Midbrain (tissue), 1 donor: Measurements from ENCODE around the gene NAA15.
"Not testable (repeated sequence)": the region's sequence is repeated elsewhere in the genome, so short reads cannot be mapped to it uniquely, and the experiment has no call there.

ENCODE experiments used
- DNase-seq: peaks from one replicate; lab custom pipeline; 2025; lab: John Stamatoyannopoulos, UW

NAA15 gene

DNA sequence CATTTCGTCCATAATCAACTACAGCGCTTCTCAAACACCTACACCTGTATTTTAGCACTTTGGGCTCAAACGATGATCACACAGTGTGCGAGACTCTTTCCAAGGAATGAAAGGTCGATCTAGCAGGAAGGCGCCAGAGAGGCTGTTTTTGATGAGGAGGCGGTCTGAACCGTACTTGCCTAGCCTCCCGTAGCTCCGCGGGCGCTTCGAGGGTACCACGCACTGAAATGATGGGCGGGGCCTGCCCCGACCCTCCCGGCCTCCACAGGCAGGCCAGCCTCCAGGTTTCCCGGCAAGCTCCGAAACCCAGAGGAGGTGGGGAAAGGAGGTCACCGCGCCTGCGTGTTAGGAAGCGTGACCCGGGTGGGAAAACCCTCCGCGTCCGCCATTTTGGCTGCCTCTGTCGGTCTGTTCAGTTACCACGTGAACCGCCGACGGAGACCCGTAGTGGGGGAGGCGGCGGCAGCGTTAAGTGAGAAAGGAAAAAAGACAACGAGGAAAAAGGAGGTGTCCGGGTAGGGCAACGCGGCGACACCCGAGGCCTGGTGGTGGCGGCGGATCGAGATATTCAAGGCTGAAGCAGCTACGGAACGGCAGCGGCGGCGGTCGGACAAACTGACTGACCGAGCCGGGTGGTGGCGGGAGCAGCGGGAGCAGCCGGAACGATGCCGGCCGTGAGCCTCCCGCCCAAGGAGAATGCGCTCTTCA lies at the start of gene NAA15:
TSS of gene NAA15 (plus strand) at position 393 of the 708 bp plus-strand sequence. CDS start at position 666, 273 bp downstream.
- peak; percentile 98 for DNase-seq

DNA sequence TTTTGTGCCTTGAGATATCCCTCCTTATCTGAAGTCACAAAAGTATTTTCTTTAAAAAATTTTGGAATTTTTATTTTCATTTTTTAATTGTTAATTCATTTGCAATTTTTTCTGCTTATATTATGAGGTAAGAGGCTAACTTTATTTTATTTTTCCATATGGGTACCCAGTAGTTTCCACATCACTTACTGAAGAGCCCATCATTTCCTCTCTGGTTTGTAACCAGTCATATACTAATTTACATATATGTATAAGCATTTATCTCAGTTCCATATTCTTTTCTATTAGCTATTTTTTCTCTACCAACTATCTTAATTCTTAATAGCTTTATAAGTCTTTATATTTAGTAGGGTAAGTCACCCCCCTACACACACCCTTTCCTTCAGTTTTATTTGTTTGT lies 48.3 kb upstream of the NAA15 start:
- no peak for DNase-seq

DNA sequence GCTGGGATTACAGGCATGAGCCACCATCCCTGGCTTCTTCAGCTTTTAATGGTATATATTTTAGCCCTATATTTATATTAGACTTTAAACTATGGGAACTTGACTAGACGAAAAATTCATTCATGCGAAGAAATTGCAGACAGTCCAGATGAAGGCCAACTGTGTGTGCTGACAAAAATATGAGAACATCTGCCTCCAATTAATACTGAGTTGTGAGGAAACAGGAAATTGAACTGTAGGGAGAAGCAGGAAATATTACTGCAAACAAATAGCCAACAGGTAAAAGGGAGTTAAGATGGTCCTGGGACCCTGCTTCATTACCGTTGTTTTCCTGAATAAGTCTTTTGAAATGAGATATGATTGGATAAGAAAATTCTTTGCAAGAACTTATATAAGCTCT lies 47.6 kb upstream of the NAA15 start:
- no peak for DNase-seq

DNA sequence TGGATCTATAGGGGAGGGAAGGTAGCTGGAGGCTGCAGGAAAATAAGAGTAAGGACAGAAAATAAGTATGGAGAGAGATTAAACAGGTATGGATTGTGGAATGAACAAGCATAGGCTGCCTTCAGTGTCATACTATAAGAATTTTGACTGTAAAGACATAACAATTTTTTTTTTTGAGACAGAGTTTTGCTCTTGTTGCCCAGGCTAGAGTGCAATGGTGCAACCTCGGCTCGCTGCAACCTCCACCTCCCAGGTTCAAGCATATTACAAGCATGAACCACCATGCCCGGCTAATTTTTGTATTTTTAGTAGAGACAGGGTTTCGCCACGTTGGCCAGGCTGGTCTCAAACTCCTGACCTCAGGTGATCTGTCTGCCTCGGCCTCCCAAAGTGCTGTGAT lies 45.7 kb upstream of the NAA15 start:
- not testable (repeated sequence) for DNase-seq

DNA sequence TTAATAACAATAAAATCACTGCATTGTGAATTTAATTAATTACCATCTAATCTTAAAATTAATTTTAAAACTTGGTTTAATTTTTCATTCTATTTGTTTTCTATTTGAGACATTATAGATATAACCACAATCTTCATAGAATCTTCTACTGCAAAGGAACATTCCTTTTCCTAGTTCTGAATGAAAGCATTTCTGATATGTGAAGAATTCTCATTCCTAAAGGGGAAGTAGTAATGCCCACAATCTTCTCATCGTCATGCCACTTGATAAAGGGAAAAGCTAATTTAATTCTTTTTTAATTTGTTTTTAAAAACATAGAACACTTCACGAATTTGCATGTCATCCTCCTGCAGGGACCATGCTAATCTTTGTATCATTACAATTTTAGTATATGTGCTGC lies 45.0 kb upstream of the NAA15 start:
- no peak for DNase-seq

DNA sequence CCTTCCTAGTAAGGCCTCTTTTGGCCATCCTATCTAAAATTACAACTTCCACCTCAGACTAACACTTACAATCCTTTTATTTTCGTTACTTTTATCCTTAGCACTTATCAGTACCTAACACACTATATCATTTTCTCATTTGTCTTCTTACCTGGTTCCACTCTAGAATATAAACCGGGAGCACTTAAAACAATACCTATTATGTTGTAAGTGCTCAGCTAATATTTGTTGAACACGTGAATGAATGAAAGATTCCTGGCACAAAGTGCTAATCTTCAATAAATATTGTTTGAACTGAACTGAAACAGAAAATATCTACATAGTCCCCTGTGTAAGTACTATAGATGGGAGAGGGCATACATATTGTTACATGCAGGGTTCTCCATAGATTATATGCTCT lies 35.7 kb upstream of the NAA15 start:
- DNase-seq: no peak

DNA sequence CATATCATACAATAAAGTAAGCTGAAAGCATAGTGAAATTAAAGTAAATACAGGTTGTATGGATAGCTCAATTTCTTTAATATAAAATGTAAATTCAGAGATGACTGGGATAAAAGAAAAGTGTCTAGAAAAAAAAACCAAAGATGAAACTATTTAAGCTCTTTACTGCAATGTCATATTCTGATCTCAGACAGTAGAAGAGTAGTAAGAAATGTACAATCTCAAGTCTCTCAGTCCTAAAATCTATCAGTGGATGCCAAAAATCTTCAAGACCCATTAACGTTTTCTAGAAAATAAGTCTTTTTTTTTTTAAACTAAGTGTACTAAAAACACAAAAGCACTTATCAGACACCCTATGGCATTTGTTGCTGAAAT lies 35.1 kb upstream of the NAA15 start:
- no peak for DNase-seq

DNA sequence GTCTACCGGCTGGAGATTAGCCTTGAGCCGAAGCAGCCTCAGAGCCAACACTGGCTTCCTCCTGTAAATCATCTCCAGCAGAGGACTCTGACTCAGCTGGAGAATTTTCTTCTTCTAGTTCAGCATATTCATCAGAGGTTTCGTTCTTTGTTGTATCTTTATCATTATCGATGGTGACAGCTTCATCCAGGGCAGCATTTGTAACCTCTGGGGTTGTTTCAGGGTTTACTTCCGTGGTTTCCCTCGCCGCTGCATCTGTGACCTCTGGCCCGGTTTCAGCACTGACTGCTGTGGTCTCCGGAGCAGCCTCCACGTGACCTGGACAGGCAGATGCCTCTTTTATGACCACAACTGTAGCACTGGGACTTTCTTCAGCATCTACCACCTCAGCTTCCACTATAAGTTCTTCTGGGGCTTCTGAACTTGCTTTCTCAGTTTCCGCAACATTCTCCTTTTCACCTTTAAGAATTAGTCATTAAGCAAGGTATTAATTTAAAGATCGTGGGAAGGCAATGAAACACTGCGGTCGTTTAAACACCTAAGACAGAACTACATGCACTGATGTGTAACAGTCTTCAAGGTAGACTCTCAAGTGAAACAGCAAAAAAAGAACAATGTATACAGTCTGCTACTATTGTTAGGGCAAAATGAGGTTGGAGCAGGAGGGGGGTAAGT lies 34.6 kb upstream of the NAA15 start:
- DNase-seq: peak; percentile 17

DNA sequence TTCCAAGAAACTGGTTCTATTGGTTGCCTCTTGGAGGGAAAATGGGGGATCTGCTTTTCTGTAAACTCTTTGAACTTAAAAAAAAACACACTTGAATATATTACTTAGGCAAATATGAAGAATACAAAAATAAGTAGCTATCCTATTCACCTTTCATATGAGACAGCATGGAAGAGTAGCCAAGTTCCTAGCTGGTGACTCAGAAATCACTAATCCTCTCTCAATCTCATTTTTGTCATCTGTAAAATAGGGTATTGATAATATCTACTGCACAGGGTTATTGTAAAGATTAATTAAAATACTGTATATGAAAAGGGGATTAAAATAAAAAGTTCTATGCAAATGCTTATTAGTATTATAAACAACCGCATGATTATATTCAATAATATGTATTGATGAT lies 34.0 kb upstream of the NAA15 start:
- DNase-seq: no peak

DNA sequence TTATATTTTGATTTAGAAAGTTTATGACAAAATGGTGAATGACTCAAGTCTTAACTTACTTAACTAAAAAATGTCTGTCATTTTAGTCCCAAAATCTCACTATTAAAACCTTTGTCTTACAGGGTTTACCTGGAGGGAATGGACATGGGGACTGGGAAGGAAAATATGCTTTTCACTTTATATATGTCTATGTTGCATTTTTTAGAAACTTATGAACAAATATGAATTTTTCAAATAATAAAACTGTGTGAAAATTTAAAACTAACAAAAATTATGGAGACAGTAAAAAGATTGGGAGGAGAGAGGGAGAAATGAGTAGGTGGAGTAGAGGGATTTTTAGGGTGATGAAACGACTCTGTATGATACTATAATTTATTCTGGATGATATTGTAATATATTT lies 27.5 kb upstream of the NAA15 start:
- DNase-seq: no peak

DNA sequence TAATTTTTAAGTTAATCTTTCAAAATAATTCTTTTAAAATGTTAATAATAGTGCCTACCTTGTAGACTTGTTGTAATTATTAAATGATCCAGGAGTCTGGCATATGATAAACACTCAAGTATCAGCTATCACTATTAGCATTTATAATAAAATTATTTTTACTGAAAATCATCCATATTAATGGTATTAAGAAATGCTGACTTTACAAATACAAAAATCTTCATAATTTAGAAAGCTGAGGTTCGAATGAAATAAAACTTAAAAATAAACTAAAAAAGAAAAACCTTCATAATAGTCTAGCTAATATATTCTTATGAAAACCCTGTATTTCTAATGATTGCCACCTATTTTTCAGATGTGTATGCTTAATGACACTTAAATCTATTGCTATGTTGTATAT lies 26.5 kb upstream of the NAA15 start:
- DNase-seq: no peak

DNA sequence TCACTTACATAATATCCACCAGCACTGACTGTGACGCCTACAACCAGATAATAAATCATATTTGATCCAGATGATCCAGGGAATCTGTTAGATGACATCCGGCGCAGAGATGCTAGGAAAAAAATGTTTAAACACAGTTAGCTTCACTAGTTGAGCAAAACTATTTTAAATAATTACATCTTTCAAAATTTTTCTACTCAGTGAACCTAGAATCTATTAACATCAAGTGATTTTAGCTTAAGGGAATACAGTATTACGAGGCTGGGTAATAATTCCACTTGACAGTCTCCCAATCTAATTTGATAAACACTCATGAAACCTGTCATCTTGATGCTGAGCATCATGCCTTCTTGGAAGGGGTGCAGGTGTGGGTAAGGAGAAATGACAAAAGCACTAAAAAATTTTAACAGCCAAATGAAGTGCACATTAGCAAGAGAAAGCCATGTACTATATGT lies 26.0 kb upstream of the NAA15 start:
- no peak for DNase-seq

DNA sequence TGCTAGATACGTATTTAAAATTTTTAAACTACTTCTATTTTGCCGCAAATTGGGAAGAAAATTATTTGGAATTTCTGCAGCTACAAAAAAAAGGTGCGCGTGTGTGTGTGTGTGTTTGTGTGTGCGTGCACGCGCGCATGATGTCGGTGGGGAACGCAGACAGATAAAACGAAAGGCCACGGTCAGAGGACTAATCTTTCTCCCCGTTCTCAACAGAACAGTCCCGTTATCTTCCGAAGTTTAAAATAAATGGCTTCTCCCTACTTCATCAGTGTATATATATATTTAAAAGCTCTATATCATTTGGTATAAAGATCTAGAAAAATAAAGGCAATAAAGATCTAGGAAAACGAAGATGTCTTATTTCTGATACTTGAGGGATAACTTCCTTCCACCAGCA lies 22.8 kb upstream of the NAA15 start:
- DNase-seq: no peak

DNA sequence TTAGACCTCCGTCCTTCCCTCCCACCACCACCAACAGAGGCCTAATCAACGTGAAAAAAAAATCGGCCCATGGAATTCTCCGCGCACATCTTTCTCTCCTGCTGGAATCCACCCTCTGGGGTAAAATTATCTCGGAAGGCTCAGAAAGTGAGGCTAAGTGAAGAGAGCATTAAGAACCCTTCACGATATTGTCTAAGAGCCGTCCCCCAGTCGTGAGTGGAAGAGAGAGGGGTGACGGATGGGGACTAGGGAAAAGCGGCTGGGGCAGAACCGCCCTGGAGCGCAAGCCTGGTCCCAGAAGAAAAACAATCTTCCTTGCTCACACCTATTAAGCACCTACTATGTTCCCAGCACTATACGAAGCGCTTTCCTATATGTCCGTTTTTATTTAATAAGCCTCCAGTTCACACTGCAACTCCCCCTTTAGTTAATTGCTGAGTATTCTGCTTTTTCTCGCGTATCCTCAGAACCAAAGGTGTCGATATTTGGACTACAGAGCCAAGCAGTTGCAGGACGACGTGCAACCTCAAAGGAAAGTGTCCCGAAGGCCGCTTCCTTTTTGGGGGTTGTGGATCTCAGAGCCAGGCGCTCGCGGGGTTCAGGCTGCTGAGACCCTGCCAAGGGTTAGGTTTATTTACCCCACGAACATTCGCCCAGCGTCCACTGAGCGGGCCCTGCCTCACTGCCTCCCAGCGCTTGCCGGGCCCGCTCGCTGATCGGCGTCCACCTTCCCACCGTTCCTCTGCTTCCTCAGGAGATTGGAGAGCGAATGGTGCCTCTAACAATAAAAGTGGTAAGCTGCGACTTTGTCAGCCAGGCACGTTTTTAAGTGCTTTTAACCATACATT lies 22.2 kb upstream of the NAA15 start:
- DNase-seq: no peak

DNA sequence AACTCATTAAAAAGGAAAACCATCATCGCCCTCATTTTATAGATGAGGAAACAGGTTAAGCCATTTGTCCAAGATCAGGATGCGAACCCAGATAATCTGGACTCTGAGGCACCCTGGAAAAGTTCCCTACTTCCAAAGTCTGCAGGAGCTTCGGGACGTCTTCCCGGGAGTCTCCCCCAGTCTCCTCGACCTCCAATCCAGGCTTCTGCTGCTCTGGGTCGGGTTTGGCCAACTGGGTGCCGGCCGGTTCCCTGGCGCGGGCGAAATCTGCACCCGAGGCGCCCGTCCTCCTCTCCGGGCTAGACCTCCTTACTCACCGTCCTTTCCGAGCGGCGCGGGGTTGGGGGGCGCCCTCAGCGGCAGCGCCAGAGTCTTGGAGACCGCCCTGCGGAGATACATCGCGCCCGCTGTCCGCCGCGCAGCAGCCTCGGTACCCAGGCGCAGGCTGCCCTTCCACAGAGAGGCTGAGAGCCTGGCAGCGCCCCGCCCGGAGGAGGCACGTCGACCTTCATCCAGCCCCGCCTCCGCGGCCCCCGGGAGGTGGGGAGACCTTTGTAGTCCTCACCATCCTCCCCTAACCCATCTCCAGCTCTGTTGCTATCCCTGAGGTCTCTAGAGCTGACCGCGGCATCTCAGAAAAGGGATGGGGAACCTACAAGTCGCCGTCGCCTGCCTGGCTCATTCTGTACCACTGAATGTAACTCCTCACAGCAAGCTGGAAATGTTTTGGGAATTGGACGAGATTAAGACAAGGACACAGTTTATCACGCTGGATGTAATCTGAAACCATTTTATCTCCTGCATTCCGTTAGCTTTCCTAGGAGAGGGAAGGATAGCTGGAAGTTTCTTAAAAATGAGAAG lies 21.3 kb upstream of the NAA15 start, which contains the start of gene MGARP:
TSS of gene MGARP (minus strand) at position 466 of the 861 bp plus-strand sequence. CDS start at position 399, 67 bp downstream.
- no peak for DNase-seq

DNA sequence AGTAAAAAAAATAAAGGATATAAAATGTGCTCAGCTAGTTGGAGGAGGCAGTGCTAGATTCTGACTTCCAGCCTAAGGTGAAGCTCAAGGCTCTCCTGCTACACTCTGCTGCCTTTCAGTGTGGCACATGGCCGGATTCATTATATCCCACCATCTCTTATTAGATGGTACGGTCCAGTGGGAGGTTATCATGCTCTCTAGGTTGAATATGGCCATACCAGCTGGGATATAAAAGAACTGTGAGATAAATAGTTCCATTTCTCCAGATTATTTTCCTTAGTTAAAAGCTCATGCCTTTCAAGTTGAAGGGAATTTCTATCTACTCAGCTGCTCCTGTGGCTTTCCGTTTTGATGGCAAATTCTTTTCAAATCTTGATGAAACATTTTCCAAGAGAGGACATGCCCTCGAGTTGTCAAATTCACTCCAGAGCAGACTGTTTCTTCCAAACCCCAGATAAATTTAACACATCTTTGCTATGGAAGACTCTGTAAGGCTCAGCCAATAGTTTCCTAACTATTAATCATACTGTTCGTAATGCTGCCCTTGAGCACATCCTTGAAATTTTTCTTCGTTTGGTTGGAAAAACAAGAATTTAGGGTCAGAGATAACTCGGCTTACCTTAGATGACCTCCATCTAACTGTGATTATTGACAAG lies 19.1 kb upstream of the NAA15 start:
- DNase-seq: no peak

DNA sequence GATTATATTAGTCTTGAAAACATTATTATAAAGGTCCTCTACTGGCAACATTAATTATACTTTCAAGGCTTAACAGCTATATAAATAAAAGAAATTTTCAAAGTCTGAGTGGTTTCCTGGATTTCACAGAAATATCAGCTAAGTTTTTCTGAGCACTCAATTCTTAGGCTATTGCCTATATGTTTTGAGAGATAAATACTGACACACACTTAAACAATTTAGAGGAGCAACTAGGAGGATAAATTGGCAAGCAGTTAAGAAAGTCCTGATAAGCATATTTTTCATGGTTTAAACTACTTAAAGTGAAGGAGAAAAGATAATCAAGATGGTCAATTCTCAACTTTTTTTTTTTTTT lies 18.6 kb upstream of the NAA15 start:
- DNase-seq: no peak

DNA sequence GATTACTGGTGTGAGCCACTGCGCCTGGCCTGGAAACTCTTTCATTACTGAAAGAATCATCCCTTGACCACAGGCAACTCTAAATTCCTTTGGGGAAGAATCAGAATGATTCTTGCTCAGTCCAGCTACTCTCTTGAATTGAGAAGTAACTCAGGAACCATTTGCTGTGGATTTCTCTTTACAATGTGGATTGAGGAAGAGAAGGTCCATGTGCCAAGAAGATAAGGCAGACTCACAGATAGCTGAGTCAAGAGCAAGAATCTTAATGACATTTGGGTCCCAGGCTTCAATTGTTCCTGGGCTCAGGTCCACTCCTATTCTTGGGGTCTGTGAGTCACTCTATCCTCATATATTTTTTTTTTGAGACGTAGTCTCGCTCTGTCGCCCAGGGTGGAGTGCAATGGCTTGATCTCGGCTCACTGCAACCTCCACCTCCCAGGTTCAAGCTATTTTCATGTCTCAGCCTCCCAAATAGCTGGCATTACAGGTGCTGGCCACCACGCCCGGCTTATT lies 15.1 kb upstream of the NAA15 start:
- DNase-seq: no peak

DNA sequence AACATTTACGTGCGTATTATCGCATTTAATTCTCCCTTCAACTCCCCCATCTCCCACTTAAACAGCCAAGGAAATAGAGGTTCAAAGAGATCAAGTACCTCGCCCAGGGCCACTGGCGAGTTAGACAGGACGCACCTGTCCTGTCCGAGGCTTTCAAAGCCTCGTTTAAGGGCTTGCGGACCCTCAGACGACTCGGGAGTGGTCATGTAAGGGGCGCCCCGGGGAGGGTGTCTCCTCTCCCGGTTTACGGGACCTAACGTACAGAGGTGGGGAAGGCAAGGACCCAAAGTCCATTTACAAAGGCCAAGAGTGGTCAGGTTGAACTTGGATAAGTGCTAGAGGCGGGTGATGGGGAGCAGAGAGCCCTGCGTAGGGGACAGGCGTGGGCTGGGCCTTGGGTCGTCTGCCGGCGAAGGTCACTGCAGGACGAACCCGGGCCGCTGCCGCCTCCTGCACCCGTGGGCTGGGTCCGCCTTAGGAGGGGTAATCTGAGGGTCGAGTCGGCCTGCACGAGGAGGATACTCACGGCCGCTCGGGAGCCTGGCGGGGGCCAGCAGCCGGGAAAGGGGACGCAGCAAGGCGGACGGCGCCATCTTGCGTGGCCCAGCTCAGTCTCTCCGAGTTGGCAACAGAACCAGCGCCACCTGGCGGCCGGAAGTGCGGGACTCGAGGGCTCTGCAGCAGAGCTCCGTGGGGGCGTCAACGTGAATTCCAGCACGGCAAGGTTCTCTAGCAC lies 5.9 kb upstream of the NAA15 start:
- DNase-seq: peak; percentile 96

DNA sequence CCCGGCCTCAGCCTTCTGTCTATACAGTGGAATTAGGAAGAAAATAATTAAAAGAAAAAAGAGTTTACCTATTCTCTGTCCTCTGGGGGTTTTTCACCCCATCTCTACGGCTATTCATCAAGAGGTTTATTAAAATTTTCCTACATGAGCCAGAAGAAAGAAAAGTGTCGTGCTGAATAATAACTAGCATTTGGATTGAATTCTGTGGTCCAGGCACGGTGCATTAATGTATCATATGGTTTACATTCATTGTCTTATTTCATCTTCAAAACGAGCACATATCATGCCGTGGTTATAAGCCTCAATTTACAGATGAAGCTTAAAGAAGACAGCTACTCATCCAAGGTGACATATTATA lies 5.4 kb upstream of the NAA15 start:
- DNase-seq: no peak
